Activated CD4-positive, CD25-positive, alpha-beta regulatory T cell treated with anti-CD3 and anti-CD28 coated beads, Interleukin-2, amount 50 U/mL, for 72 hours (primary cell): Measurements from ENCODE around the gene MEX3D.

Experiments used
- DNase-seq: peaks from one replicate; pipeline ENCODE4 v3.0.0; 2021

MEX3D gene

DNA sequence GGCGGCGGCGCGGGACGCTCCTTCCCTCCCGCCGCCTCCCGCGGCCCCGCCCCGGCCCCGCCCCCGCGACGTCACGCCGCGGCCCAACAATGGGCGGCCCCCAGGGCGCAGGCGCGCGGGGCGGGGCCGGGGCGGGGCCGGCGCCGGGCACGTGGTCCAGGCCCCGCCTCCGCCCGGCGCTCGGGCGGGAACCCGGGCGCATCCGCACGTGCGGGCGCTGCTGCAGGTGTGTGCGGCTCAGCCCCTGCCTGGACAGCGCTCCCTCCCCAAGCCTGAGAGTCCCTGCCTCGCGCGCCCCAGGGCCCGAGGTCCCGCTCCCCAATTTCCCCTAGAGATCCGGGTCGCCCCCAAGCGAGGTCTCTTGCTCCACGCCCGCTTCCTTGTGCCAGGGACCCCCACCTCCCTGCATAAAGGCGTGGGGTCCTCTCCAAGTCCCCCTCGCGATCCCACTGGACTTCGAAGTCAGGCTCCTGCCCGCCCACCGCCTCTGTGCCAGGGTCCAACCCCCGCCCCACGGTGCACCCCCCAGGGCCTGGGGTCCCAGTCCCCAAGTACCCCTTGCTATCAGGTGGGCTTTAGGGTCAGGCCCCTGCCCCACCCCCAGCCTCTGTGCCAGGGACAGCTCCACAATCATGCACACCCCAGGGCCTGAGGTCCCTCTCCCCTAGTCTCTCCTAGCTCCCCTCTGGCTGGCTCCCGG, at the start of gene MEX3D:
MEX3D (minus strand) TSS at position 6 of the 700 bp plus-strand sequence. CDS start 267 bp downstream, outside the sequence.
- peak; percentile 80 for DNase-seq

DNA sequence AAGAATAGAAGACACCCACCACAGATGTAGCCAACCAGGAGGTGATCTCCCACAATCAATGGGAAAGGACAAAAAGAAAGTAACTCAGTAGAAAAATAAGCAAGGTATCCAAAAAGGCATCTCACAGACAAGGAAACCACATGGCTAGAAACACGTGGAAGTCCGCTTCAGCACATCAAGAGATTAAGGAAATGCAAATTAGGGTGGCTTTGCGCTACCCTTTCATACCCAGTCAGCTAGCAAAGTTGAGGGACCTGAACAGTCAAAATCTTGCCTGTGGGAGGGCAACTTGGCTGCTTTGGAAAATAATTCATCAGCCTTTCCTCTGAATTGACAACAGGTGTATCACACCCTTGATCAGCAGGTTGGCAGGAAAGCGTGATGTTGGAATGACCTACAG, 48.8 kb upstream of the MEX3D start:
- DNase-seq, result no peak

DNA sequence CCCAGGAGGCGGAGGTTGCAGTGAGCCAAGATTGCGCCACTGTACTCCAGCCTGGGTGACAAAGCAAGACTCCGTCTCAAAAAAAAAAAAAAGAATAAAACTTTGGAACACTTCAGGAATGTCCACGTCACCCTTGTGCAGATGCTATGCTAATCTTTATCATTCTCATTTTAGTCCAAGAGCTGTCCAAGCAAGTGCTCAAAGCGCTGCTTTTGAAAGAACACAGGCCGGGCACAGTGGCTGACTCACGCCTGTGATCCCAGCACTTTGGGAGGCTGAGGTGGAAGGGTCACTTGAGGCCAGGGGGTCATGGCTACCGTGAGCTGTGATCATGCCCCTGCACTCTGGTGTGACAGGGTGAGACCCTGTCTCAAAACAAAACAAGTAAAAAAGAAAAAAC, 48.3 kb upstream of the MEX3D start:
- no peak for DNase-seq

GRCh38 chr19:1615156-1615765, 47.1 kb upstream of the MEX3D start:
- no peak for DNase-seq

DNA sequence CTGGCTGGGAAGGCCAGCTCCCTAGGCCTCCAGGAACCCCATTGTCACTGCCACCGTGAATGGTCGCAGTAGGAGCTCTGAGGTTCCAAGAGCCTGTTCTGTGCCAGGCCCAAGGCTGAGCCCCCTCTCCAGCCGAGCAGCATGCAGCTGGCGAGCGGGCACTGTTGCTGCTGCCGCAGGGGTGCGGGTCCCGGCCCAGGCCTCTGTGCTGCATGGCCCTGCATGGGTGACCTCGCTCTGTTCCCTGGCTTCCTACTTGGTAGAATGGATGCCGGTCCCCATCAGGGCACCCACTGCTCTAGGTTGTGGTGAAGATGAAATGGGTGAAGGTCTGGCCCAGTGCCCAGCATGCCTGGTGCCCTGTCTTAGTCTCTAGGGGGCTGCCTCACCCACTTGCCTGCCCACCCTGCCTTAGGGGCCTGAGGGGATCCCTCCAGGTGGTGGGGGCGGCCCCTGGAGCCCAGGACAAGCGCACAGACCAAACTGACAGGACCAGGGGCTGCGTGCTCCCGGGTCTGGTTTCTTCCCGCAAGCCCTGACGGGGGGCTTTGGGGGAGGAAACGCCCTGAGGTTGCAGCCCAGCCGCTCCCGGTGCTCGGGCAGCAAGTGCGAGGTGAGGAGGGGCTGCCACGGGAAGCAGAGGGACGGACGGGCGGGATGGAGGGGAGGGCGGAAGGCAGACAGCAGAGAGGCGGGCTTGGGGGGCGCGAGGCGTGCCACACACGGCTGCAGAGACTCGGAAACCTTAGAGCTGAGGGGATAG, 45.9 kb upstream of the MEX3D start:
- DNase-seq, result no peak

GRCh38 chr19:1613146-1613545, 45.0 kb upstream of the MEX3D start:
- no peak for DNase-seq

DNA sequence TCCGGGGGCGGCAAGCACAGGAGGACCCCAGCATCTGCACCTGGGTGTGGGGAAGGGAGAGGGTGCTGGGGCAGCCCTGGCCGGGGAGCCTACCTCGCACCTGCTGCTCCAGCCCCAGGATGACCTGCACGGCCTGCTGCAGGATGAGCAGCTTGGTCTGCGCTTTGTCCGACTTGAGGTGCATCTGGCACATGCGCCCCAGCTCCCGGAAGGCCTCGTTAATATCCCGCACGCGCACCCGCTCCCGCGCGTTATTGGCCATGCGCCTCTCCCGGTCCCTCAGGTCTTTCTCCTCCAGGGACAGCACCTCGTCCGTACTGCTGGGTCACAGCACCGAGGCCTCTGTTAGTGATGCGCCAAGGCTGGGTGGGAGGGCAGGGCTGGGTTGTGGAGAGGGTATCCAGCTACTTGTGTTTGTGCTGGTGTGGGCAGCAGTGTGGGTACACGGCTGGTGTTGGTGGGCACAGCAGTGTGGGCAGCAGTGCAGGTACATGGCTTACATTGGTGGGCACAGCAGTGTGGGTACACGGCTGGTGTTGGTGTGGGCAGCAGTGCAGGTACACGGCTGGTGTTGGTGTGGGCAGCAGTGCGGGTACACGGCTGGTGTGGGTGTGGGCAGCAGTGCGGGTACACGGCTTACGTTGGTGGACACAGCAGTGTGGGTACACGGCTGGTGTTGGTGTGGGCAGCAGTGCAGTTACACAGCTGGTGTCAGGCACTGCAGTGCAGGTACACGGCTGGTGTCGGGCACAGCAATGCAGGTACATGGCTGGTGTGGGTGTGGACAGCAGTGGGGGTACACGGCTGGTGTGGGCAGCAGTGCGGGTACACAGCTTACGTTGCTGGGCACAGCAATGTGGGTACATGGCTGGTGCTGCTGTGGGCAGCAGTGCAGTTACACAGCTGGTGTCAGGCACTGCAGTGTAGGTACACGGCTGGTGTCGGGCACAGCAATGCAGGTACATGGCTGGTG, 44.3 kb upstream of the MEX3D start:
- no peak for DNase-seq

GRCh38 chr19:1611353-1611752, 43.2 kb upstream of the MEX3D start:
- no peak for DNase-seq

DNA sequence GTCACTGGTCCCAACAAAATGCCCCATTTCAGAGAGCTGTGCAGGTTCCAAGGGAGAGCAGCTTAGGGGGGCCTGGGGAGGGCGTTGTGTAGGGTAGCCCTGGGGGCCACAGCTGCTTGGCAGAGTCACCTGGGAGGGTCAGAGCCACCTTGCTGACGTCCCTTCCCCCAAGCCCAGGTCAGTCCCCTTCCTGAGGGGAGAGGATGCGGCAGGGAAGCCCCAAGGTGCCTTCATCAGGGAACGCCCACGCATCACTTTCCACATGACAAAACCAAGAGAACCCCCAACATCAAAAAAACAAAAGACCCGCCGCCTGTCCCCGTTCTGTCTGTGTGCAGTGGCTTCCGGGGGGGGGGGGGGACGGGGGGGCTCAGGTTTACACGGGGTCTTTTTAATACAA, 42.5 kb upstream of the MEX3D start:
- DNase-seq, result no peak

DNA sequence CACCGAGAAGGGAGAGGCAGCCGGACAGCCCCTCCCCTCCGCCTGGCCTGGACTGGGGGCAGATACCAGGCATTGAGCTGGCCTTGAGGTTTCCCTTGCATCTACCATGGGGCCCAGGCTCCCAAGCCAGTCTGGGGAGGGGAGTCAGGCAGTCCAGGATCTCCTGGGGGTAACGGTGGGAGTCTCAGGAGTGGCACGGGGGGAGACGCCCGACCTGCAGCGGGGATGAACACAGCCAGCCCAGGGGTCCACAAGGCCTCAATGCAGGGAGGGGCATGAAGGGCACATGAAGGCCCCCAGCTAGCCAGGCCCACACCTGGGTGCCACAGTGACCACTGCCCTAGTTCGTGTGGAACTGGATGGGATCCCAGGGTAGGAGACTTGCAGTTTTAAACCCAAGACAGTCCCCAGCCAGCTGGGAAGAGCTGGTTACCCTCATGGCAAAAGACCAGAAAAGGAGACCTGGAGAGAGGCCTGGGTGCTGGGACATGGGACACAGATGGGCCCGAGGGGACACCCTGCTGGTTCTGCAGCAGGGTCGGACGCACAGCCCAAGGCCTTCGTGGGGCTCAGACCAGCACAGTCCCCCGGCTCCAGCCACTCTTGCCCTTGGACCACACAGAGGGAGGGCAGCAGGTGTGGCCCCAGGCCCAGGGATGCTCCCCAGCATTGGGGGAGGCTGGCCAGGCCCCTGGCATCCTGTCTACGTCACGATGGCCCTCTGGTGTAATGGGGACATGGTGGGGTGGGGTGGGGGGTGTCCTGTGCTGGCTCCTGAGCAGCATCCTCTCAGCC, 41.8 kb upstream of the MEX3D start:
- no peak for DNase-seq

- DNase-seq, result no peak
These were observed 40.9 kb upstream of the MEX3D start for GRCh38 chr19:1609103-1609396.

GRCh38 chr19:1608359-1609102, 40.4 kb upstream of the MEX3D start:
- no peak for DNase-seq

GRCh38 chr19:1606138-1606651, 38.1 kb upstream of the MEX3D start:
- no peak for DNase-seq

DNA sequence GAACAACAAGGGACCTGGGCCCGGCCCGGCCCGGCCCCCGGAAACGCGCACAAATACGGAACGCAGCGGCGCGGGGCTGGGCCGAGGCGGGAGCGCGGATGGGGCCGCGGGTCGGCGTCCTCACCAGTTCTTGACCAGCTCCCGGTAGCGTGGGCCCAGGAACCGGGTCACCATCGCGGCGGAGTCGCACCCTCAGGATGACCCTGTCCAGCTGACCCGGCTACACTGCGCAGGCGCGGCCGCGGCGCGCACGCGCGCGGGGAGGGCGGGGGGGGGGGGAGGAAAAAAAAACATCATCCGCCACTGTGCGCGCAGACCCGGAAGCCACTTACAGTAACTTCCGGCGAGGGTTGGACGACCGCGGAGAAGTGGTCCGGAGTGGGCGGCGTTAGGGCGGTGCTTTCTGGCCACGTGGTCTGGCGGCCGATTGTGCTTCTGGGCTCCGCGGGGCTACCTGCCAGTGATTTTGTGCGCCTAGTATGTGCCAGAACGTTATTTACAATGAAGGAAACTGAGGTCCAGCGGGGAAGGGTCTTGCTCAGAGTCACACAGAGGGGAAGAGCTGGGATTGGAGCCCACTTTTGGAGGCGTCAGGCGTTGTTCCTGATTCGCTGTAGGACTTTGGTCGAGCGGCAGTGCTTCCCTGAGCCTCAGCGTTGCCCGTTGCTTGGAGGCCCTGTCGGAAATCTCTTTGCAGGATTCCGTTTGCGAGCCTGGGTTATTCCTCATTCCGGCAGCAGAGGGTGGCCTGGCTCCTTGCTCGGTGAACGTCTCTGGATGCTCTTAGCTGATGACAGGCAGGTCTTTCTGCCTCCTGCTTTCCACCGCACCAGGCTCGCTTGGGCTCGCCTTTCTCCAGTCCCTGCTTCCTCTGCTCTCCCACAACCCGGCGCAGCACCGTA, 37.4 kb upstream of the MEX3D start, which contains the start of gene UQCR11:
UQCR11 (minus strand) TSS at position 227 of the 902 bp plus-strand sequence; CDS start at position 174, 53 bp downstream.
- peak; percentile 93 for DNase-seq

- DNase-seq, result no peak
These were observed 34.1 kb upstream of the MEX3D start for GRCh38 chr19:1602091-1602707.

- DNase-seq, result no peak
These were observed 33.5 kb upstream of the MEX3D start for GRCh38 chr19:1601613-1602064.

- DNase-seq, result no peak
These were observed 31.3 kb upstream of the MEX3D start for GRCh38 chr19:1599460-1599846.

DNA sequence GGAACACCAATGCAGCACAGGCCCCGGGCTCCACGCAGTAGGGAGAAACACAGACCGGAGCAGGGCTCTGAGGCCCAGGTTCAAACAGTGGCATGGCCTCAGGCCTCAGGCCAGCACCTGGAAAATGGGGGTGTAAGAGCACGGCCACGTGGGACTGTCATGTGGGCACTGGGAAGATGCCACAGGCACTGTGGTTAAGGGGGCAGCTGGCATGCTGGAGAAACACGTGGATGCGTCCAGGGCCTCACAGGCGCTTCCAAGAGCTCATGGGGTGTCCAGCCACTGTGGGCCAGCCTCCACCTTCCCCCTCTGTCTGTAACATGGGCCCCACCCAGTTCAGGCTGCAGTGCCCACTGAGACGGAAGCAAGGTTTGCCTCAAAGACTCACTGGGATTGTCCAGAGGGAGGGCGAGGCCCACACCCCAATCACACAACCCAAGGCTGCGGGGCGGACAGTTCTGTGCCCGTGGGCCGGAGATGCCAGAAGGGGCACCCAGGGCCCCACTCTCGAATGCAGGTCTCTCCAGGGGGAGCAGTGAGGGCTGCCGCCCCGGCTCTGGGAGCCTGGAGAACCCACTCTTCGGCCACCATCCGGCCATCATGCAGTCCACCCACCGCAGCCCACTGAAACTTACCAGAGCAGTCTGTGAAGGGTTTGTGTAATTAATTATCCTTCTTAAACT, 30.8 kb upstream of the MEX3D start:
- DNase-seq, result no peak

GRCh38 chr19:1593501-1593772, 25.3 kb upstream of the MEX3D start:
- no peak for DNase-seq
